Measurements from ENCODE around the gene PALMD.
A peak's percentile ranks its signal among the peaks of the same experiment; 100 is the strongest.

The PALMD gene

DNA sequence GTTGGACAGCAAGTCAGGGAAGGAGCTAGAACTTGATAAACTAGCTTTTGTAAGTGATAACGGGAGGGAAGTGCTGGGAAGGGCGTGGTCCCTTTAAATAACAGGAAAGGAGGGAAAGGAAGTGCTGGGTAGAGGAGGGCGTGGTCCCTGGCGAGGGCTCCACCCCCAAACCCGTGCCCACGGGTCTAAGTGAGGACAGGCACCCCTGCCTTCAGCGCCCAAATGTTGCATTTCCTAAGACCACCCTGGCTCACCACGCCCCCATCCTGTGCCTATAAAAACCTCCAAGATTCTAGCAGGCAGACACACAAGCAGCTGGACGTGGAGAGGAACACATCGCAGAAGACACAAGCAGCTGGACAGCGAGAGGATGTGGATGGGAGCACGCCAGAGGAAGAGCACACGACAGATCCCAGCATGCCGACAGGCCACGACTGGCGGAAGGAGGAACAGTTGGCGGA is 58.5 kb downstream of the PALMD start:
- DNase-seq: peak; percentile 16

DNA sequence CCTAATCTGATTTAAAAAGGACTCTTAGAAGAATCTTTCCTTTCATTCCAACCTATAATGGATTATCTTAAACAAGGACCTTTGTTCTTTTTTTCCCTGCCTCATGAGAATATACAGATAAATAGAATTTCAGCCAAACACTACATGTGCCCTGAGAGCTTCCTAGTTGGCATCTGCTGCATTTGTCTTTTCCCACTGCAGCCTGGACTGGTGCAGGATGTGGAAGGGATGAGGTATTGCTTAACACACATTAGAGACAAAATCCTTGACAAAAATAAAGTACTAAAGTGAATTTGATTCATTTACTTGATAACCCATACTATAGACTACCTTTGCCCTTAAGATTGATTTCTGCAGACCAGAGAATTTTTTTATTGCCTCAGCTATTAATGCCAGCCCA is 59.5 kb downstream of the PALMD start:
- DNase-seq: no peak

DNA sequence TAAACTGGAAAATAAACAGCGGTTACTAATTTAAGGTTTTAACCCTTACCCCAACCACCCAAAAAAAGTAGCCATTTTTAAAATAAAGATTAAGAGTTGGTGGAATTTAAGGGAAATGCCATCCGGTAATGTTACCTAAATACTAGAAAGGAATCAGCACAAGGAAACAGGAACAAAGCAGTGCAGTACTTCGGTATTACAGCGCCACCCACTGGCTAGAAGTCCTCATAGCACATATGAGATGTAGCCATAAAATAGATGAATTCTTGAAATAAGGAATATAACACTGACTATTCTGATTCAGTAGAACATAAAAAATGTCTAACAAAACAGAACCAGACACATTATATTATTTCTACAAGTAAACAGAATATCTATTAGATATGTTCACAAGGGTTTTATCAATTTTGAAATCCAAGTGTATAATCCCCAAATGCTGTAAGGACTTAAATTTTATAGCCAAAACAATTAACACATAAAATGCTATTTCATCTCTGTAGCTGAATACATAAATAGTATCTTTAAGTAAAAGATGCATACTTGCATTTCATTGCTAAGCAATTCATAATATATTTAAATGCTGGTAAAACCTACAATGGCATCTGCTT is 61.7 kb downstream of the PALMD start:
- DNase-seq: peak; percentile 31 to 41

DNA sequence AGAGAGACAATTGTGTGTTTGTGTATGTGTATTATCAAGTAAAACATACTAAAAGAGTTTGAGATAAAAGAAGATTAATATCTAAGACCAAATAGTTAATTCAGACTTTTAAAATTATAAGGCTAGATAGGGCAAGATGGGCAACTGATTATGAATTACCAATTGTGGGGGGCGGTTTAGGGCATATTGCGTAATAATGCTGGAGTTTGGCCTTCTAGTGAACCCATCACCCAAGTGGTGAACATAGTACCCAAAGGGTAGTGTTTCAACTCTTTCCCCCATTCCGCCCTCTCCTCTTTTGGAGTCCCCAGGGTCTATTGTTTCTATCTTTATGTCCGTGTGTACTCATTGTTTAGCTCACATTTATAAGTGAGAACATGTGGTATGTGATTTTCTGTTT is 65.1 kb downstream of the PALMD start:
- DNase-seq: no peak

DNA sequence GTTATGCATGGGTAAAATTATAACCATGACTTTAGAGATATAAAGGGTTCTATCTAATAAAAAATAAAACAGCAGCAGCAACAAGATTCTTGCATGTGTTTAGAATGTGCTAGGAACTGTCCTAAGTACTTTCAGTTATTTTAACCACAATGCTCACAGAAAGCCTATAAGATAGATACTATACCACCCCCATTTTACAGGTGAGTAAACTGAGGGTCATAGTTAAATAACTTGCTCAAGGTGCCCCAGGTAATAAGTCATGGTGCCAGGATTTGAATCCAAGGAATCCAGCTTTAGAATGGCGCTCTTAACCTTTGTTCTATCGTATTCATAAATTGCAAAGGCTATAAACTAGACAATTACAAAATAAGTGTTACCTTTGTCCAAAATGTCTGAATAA is 67.1 kb downstream of the PALMD start:
- no peak for DNase-seq

DNA sequence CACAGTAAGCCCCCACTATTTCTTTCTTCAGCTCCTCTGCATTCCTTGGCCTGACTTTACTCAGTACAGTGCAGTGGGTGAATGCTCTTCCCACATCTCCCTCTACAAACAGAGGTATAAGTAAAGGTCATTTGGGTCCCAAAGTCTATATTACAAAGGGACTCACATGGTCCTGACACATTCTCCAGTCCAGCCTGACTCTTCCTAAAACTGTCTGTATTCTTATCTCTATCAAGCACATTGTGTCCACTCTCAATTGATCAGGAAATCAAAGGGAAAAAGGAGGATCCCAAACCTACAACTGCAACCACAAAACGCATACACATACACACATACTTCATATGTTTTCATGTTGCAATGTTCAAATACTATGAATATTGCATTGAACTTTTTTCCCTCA is 71.1 kb downstream of the PALMD start:
- DNase-seq: no peak

DNA sequence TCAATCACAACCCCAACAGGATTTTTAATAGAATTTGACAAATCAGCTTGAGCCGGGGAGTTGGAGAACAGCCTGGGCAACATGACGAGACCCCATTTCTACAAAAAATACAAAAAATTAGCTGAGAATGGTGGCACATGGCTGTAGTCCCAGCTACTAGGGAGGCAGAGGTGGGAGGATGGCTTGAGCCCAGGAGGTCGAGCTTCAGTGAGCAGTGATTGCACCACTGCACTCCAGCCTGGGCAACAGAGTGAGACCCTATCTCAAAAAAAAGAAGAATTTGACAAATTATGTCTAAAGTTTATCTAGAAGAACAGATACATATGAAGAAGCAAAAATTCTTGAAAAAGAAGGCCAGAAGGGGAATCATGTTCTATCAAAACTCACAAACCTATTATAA is 77.3 kb downstream of the PALMD start:
- no peak for DNase-seq

DNA sequence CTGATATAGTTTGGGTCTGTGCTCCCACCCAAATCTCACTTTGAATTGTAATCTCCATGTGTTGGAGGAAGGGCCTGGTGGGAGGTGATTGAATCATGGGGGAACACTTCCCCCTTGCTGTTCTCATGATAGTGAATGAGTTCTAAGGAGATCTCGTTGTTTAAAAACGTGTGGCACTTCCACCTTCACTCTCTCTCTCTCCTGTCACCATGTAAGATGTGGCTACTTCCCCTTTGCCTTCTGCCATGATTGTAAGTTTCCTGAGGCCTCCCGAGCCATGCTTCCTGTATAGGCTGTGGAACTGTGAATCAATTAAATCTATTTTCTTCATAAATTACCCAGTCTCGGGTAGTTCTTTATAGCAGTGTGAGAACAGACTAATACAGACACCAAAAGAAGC is 80.1 kb downstream of the PALMD start:
- DNase-seq: no peak

DNA sequence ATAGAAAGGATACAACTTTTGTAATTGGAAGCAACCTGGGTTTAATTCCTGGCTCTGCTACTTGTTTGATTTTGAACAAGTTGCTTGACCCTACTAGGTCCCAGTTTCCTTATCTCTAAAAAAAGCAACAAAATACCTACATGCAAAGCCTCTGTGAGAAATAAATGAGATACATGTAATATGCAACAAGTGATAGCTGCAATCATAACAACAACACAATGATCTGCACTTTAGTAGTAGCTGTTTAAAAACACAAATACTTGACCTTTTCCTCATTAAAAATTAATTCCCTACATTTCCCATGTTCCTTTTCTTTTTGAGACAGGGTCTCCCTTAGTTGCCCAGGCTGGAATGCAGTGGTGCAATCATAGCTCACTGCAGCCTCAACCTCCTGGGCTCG is 80.5 kb downstream of the PALMD start:
- no peak for DNase-seq

DNA sequence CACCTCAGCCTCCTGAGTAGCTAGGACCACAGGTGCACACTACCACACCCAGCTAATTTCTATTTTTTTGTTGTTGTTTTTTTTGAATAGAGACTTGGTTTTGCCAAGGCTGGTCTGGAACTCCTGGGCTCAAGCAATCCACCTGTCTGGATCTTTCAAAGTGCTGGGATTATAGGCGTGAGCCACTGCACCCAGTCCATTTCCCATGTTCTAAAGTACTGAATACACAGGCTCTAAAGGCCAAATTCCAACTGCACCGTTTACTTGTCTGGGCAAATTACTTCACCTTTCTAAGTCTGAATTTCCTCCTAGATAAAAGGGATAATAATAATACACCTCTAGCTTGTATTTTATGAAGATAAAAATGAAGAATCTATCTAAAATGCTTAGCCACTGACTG is 80.9 kb downstream of the PALMD start:
- no peak for DNase-seq

DNA sequence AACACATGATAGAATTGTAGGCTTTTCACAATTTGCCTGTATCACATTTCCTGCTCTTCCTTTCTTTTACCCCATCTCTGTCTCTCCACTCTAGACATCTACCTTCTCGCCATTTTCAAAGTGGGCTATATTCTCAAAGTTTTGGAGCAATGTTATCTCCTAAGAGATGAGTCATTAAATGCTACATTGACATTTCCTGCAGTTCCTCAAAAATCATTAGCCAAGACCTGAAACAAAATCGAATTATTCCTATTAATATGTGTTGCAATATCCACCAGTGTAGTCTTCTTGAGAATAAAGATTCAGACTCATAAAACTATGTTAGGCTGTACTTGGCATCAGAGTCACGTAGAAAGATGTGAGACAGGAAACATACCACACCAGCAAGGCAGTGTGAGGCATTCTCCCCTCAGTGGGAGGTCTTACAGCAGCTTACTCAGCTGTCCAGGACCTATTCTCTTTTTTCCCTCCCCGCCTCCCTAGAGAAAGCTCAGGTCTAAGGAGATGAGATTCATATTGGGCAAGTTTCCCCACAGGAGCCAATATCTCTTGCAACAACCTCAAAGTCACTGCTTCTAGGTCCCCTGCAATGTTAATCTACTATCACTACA is 81.8 kb downstream of the PALMD start:
- DNase-seq: no peak

DNA sequence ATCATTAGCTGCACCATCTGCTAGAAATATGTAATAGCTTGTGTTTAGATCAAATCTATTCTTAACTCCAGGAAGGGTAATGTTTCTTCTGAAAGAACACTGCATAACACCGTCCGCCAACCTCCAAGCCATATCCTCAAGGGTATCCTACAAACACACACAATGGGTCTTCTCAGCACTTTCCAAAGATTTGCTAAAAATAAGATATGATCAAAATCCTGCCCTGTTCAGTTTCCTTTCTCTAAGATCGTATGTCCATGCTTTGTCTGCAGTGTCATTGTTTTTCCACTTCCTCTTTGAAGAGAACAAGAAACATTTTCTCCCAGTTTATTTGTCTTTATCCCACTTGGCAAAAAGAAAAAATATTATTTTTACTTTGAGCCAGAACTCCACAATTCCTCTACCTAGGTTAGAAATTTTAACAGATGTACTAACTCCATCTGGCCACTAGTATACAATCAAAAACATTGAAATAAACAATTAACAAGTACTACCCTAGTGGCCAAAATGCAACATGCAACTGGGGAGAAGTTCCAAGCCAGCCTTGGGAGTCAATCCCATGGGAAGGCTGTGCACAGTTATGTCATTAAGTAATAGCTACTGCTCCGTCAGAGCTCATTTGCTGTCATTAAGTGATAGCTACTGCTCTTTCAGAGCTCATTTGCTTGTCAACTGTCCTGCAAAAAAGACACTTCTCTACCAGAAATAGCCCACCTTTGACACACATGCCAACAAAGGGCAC is 82.8 kb downstream of the PALMD start:
- peak in 1 of 2 experiments; percentile 3 for DNase-seq

DNA sequence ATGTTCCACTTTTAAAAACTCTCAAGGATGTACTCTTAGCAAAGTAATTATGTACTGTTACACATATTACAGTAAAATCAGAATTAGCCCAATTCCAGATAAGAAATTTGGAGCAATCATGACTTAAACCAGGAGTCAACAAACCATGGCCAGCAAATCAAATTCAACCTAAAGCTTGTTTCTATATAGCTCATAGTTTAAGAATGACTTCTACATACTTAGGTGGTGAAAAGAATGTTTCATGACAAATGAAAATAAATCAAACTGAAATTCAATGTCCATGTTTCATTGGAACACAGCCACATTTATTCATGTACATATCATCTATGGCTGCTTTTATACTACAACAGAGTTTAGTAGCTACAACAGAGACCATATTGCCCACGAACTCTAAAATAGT is 85.5 kb downstream of the PALMD start:
- no peak for DNase-seq

DNA sequence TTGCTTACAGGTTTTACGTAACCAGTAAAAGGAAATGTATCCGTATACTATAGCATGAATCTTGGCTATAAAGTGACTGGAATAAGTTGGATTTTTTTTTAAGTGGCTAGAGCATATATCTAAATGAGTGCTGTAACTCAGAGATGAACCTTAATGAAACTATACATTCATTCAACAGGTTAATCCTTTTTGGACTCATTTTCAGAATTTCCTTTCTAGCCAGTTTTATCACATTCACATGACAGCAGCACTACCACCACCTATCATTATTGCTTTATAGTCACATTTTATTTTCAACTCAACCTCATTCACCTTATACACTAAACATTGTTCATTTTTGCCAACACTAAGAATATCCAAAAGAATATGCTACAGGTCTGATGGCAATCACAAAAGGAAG is 89.9 kb downstream of the PALMD start:
- DNase-seq: no peak

DNA sequence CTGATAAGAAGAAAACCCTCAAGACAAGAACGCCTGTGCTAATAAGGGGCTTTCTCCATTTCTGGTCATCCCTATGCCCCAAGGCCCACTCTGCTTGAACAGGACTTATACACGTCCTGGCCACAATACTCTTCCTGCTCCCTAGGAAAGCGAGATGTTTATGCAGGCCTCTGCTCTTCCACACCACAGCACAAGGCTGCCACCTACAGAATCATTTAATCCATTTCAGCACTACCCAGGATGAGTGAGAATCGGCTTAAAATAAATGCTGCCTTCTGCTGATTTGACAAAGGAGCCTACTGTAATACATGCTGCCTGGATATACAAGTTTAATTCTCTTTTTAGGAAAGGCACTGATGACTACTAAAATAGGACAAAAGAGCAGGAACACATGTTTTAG is 91.1 kb downstream of the PALMD start:
- DNase-seq: no peak

DNA sequence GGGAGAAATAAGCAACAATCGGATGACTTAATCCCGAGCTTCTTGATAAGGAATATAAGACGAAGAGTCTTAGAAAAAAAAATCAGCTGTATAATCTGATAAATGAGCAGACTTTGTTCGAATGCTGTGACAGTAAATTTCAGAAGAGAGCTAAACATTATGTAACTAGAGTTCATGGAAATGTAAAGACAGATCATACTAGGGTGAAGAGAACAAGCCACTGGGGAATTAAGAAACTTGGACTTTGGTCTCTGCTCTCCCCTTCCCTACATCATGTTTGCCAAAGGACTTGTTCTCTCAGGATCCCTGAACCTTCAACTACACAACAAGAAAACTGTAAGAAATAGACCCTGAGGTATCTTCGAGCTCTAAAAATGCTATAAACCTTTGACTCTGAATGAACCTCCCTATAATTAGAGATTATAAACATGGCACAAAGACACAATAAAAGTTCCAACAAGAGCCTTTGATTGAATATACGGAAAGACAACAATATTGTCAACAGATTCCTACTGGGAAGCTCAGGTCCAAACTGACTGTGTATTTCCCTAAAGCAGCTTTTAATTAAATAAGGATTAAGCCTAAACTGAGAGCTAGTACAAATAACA is 93.0 kb downstream of the PALMD start:
- no peak for DNase-seq

DNA sequence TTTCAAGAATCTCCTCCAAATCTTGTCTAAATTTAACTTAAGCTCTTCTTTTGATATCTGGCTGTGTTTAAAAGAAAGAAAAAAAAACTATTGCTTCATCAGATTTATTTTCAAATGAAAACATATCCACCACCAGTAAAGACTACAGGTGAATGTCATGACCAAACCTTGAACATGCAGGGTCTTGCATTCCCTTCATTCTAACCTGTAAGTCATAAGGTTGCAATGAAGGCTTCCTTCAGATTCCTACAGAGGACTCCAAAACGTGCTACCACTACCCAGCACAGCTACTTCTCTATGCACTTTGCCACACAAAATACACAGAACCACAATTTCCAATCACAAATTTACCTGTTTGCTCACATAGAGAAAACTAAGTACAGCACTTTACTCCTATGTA is 94.2 kb downstream of the PALMD start:
- no peak for DNase-seq
